Stomach (tissue), 19 donors: Measurements from ENCODE around the gene CTXN2. TPM values are rescaled to one million over a fixed set of nuclear protein-coding genes. Genes with fewer than 3 reads are reported as not detected.

ENCODE experiments used
- DNase-seq, 2 donors: peaks; one replicate each; pipeline versions ENCODE4 v3.0.0 to v3.0.0-alpha.2; 2013 to 2019
- H3K27ac ChIP-seq, 5 donors: fragments of 200-600 bp in 4 of 5; sonication (generic) in 4 of 5; one replicate each; pipeline ENCODE4 v1.5.1; 2013 to 2019; ENCODE audit warnings: mild to moderate bottlenecking in 1 of 5, moderate library complexity in 1 of 5
- H3K27me3 ChIP-seq, 3 donors: fragments of 200-600 bp; sonication (generic); one replicate each; pipeline ENCODE4 v1.5.1; 2017 to 2019; ENCODE audit warnings: mixed run types in 1 of 3
- H3K36me3 ChIP-seq, 4 donors: fragments of 200-600 bp; sonication (generic); 1 replicate in 3 of 4; 2 replicates in 1 of 4; pipeline ENCODE4 v1.5.1; 2016 to 2019
- H3K4me1 ChIP-seq, 4 donors: fragments of 200-600 bp; sonication (generic); one replicate each; pipeline ENCODE4 v1.5.1; 2016 to 2019
- H3K4me3 ChIP-seq, 4 donors: fragments of 200-600 bp; sonication (generic) in 3 of 4; one replicate each; pipeline ENCODE4 v1.5.1; 2016 to 2019; ENCODE audit warnings: mild to moderate bottlenecking in 1 of 4
- H3K9me3 ChIP-seq, 4 donors: fragments of 200-600 bp; sonication (generic); one replicate each; pipeline ENCODE4 v1.5.1; 2016 to 2019
- EP300 ChIP-seq: sonication (generic); formaldehyde crosslinking; IDR thresholded peaks from one replicate; pipeline ENCODE4 v1.6.1; 2017; ENCODE audit warnings: antibody characterized with exemption
- POLR2A ChIP-seq, 4 donors: fragments of 450-650 bp; IDR thresholded peaks; one replicate each; pipeline ENCODE4 v1.6.1; 2016; ENCODE audit warnings: antibody characterized with exemption in 4 of 4, control low read depth in 2 of 4, mild to moderate bottlenecking in 1 of 4, moderate library complexity in 1 of 4
- POLR2AphosphoS5 ChIP-seq, 3 donors: sonication (generic); formaldehyde crosslinking; IDR thresholded peaks; one replicate each; pipeline ENCODE4 v1.6.1; 2016; ENCODE audit warnings: antibody characterized with exemption in 3 of 3
- WGBS, 5 donors: extraction: QIAGEN DNeasy Blood & Tissue Kit in 3 of 5; methylation state at CpG; one replicate each; pipeline versions ENCODE4 v1.1.5 to v1.1.7; 2013 to 2018; 5-methylcytosine and 5-hydroxymethylcytosine counted together
- intact Hi-C: fragments of 100-400 bp; cut with DNase I; formaldehyde crosslinking; loops from one replicate; pipeline ENCODE4 v1.15.1; 2023; ENCODE audit warnings: low total_unique reads
- long read RNA-seq, 10 donors: transcript quantifications; one replicate each; lab custom pipeline, GENCODE V29; 2026
- polyA plus RNA-seq, 3 donors: library from polyadenylated mRNA; stranded (reverse); fragments of 200-250 nt; gene quantifications; one replicate each; pipeline ENCODE4 v1.2.3, GENCODE V29; 2013
- total RNA-seq, 5 donors: library from RNA; depleted of rRNA; stranded (reverse); fragments of >200 nt; gene quantifications; one replicate each; pipeline versions ENCODE4 v1.1.0 to v1.2.3, GENCODE V29; 2014 to 2016
- TF ChIP-seq, protein P1 (sequence below), 7 experiments: fragments of 450-650 bp in 4 of 7; fragments of 200-600 bp in 3 of 7; sonication (generic) in 3 of 7; IDR thresholded peaks; one replicate each; pipeline ENCODE4 v1.5.1; 2016 to 2019; ENCODE audit warnings: antibody characterized with exemption in 7 of 7, control low read depth in 2 of 7, mild to moderate bottlenecking in 1 of 7
- donor health status: healthy with polysubstance abuse.
- donor health status: Bipolar disorder and iron deficiency.
- donor health status: healthy.

The CTXN2 gene
- total RNA-seq, result under 1 TPM in 1 of 5 donors, not detected in 4; 0.18 TPM
- under 1 TPM in 1 of 3 donors, not detected in 2; 0.05 TPM for polyA plus RNA-seq
- long read RNA-seq, donor 1, result 0 reads
- long read RNA-seq, donor 2, partial matches to known transcripts, result 0 of 1 reads
- long read RNA-seq, donor 2, other reads (novel, unspliced or antisense), result 0 of 1 reads
- long read RNA-seq, donor 3, result 0 reads
- long read RNA-seq, donor 4, result 0 reads
- long read RNA-seq, donor 5, partial matches to known transcripts, result 0 of 1 reads
- long read RNA-seq, donor 5, other reads (novel, unspliced or antisense), result 0 of 1 reads
- long read RNA-seq, donor 6, result 0 reads
- long read RNA-seq, donor 7, partial matches to known transcripts, result 0 of 1 reads
- long read RNA-seq, donor 7, other reads (novel, unspliced or antisense), result 0 of 1 reads
- long read RNA-seq, donor 8, result 0 reads
- long read RNA-seq, donor 9, result 0 reads
- long read RNA-seq, donor 10, result 0 reads

DNA sequence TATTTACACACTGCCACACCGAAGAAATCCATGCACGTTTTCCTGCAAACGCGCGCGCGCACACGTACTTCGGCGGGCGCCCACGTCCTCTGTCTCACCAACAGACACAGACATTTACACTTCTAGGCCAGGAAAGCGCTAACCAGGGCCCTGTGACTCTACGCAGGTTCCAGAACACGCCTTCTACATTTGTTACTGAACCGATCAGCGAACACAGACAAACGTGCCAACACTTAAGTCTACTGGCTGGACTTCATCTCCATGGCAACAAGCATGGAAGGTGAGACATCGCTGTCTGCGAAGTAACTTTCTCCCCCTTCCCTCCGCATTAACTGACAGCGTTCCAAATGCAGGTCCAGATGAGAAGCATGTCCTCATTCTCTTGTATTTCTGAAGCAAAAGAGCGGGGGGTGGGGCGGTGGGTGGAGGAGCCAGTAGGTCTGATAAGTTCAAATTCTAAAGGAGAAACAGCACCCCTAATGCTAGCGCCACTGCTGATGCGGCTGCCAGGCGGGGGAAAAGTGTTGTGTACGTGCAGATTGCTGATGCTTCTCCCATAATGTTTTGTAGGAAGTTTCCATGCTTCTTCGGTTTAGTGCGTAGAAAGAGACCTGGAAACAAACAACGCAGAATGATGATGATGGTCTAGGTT, at the start of gene CTXN2:
CTXN2 (plus strand) TSS at position 92 of the 652 bp plus-strand sequence. CDS start 9,636 bp downstream, outside the sequence.
- TF ChIP-seq POLR2AphosphoS5 (IDR thresholded peaks at IDR 0.05), result no peak
- no peak for TF ChIP-seq EP300
- TF ChIP-seq POLR2A (IDR thresholded peaks at IDR 0.05), result no peak
- TF ChIP-seq, protein P1, sequence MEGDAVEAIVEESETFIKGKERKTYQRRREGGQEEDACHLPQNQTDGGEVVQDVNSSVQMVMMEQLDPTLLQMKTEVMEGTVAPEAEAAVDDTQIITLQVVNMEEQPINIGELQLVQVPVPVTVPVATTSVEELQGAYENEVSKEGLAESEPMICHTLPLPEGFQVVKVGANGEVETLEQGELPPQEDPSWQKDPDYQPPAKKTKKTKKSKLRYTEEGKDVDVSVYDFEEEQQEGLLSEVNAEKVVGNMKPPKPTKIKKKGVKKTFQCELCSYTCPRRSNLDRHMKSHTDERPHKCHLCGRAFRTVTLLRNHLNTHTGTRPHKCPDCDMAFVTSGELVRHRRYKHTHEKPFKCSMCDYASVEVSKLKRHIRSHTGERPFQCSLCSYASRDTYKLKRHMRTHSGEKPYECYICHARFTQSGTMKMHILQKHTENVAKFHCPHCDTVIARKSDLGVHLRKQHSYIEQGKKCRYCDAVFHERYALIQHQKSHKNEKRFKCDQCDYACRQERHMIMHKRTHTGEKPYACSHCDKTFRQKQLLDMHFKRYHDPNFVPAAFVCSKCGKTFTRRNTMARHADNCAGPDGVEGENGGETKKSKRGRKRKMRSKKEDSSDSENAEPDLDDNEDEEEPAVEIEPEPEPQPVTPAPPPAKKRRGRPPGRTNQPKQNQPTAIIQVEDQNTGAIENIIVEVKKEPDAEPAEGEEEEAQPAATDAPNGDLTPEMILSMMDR (IDR thresholded peaks at IDR 0.05), result no peak
- Histone ChIP-seq H3K36me3 (no peaks in the 10 kb centered on the region), H3K4me1 (peaks cover 0 to 14% (median 3%) of the 10 kb centered on the region in 4 donors), H3K9me3 (peaks cover 0 to 4% (median 0%) of the 10 kb centered on the region in 4 donors), H3K27me3 (peaks cover 0 to 30% (median 6%) of the 10 kb centered on the region in 3 donors), H3K27ac (no peak within 1 kb of the TSS), H3K4me3 (no peak within 1 kb of the TSS)
- DNase-seq, result peak in 1 of 2 donors; percentile 39
- intact Hi-C loops, result no loop called here
- WGBS, 5 donors, result 8 to 15% (median 10%) methylated on average over 31 of the region's 31 CpGs

DNA sequence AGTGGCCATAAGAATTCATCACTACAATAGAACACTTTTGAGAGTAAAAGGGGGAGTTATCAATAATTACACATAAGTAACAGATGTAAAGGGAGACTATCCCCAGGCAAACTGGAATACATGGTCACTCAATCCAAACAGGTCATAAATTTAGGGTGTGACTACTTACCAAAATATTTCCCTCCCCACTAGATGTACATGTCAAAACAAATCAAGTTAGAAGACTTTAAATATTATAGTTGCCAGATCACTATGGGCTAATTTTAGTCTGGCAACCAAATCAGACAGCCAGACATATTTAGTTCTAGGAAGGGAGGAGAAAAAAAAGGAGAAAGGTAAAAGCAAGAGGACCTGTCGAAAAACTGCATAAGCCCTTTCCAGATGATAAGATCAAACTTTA, 47.6 kb upstream of the CTXN2 start:
- TF ChIP-seq EP300 (no peak), POLR2A (IDR thresholded peaks at IDR 0.05) (no peak)
- TF ChIP-seq, protein P1 (IDR thresholded peaks at IDR 0.05), result no peak
- no peak for DNase-seq
- intact Hi-C loops, result no loop called here
- Histone ChIP-seq H3K4me3 (no peak overlapping the region), H3K9me3 (no peaks in the 10 kb centered on the region), H3K36me3 (peaks cover 0 to 3% (median 0%) of the 10 kb centered on the region in 4 donors), H3K27ac (no peak overlapping the region), H3K27me3 (no peaks in the 10 kb centered on the region), H3K4me1 (peaks cover 0 to 31% (median 3%) of the 10 kb centered on the region in 4 donors)
- 78 to 96% (median 86%) methylated on average over 1 of the region's 1 CpG for WGBS, 5 donors

DNA sequence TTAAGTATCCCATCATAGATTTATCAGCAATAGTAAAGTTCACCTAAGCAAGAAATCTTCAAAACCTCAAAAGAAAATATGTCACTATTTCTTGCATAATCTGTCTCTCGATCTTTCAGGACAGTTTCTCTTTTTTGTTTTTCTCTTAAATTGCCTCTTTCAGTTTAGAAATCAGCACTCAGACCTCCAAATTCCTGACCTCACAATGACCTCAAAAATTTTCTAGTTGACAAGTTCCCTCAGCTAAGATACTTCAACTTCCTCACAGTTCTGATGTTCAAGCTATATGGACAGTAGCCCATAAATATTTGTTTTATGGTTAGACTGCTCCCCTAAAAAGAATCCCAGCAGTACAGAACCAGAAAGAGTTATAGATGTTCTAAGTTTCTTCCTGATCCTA, 46.6 kb upstream of the CTXN2 start:
- Histone ChIP-seq H3K36me3 (peaks cover 0 to 6% (median 0%) of the 10 kb centered on the region in 4 donors), H3K4me3 (no peak overlapping the region), H3K9me3 (no peaks in the 10 kb centered on the region), H3K27ac (peak overlapping the region in 1 of 5 donors; percentile 5), H3K4me1 (peaks cover 0 to 31% (median 3%) of the 10 kb centered on the region in 4 donors), H3K27me3 (no peaks in the 10 kb centered on the region)
- peak in 1 of 2 donors; percentile 6 for DNase-seq
- intact Hi-C loops, result no loop called here
- WGBS, 5 donors, result 40 to 68% (median 62%) methylated on average over 1 of the region's 1 CpG
- TF ChIP-seq POLR2A (IDR thresholded peaks at IDR 0.05) (no peak), POLR2AphosphoS5 (IDR thresholded peaks at IDR 0.05) (no peak), EP300 (no peak)
- TF ChIP-seq, protein P1 (IDR thresholded peaks at IDR 0.05), result no peak

DNA sequence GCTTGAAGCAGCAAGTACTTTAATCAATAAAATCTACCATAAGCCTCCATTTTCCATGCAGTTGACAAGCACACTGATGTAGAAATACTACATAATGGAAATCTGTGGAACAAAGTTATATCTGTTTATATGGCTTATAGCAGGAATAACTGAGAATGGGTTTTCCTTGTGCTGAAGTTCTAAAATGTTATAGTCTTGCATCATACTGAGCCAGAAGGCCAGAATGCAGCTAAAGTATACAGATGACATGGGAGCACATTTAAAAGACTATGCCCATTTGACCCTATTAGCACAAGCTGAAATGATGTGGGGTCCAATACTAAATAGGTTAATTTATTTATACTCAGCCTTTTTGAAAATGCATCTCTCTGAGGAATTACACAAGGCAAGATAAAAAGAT, 45.5 kb upstream of the CTXN2 start:
- Histone ChIP-seq H3K27ac (no peak overlapping the region), H3K27me3 (no peaks in the 10 kb centered on the region), H3K9me3 (no peaks in the 10 kb centered on the region), H3K36me3 (peaks cover 0 to 6% (median 0%) of the 10 kb centered on the region in 4 donors), H3K4me1 (peaks cover 0 to 31% (median 3%) of the 10 kb centered on the region in 4 donors), H3K4me3 (no peak overlapping the region)
- DNase-seq, result no peak
- intact Hi-C loops, result no loop called here
- TF ChIP-seq POLR2A (IDR thresholded peaks at IDR 0.05), result no peak
- no peak for TF ChIP-seq EP300
- TF ChIP-seq, protein P1 (IDR thresholded peaks at IDR 0.05), result no peak
- no peak for TF ChIP-seq POLR2AphosphoS5 (IDR thresholded peaks at IDR 0.05)
